ENCODE measurements around the gene TFPT.

The TFPT gene

DNA sequence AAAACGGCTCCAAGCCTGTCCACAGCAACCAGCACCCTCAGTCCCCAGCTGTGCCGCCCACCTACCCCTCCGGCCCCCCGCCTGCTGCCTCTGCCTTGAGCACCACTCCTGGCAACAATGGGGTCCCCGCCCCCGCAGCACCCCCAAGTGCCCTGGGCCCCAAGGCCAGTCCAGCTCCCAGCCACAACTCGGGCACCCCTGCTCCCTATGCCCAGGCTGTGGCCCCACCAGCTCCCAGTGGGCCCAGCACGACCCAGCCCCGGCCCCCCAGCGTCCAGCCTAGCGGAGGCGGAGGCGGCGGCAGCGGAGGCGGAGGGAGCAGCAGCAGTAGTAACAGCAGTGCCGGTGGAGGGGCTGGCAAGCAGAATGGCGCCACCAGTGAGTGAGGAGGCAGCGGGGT, 32.7 kb upstream of the TFPT start:
- no peak for DNase-seq

DNA sequence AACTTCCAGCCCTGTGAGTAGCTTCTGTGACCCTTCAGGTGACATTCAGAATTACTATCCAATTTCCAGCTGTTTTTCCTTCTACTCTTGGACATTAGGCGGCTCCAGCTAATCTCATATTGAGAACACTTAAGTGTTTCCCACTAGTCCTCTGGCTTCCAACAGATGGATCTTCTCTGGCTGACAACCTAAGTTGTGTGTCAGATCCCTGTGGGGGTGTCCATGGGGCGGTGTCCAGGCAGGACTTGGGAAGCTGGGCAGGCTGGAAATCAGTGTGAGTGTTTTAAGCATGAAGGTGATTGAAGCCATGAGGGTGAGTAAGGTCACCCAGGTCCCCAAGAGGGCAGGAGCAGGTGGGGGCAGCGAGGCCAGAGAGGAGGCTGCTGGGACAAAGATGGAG, 32.2 kb upstream of the TFPT start:
- no peak for DNase-seq

DNA sequence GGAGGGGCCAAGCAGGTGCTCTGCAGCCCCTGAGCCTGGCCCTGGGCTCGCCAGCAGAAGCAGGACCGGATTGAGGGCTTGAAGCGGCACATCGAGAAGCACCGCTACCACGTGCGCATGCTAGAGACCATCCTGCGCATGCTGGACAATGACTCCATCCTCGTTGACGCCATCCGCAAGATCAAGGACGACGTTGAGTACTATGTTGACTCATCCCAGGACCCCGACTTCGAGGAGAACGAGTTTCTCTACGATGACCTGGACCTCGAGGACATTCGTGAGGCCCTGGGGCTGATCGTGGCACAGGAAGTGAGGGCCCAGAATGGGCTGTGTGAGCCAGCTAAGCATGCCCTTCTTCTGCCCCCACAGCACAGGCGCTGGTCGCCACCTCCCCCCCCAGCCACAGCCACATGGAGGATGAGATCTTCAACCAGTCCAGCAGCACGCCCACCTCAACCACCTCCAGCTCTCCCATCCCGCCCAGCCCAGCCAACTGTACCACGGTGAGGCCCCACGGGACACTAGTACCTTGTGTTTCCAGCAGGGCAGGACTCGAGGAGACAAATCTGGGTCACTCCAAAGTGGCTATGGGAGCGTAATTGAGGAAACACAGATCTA, 30.2 kb upstream of the TFPT start:
- no peak for DNase-seq

GRCh38 chr19:54142166-54142780, 26.8 kb upstream of the TFPT start:
- DNase-seq: no peak

GRCh38 chr19:54141356-54141755, 25.9 kb upstream of the TFPT start:
- no peak for DNase-seq

DNA sequence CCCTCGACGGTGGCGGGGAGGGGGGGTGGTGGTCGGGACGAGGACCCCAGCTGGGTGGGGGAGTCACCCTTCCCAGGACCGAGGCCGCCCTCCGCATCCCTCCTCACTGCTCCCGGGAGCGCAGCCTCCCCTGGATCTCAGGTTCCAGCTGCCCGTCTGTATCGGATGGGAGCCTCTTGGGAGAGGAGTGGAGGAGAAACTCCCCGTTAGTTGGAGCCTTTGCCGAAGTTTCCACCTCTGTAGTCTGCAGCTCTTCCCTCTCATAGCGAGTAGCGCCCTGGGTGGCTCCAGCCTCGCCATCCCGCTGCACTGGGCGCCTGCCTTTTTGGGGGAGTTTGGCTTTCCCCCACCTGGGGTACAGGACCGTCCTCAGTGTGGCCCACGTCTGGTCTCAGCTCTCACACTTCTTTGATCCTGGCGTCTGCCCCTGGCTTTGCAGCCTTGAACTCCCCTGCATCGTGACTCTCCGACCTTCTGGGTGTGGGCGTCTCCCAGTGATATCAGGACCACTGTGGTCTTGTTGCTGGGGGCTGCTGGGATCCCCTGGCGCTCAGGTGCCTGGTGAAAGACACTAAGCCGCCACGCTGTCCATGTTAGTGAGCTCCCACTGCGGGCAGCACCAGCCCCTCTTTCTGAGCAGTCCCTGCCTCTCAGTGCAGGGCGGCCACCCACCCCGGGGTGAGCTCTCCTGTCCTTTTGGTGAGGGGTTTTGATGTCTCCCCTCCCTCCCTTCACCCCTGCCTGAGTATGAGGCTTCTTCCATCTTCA, 23.2 kb upstream of the TFPT start:
- no peak for DNase-seq

GRCh38 chr19:54137699-54138488, 22.4 kb upstream of the TFPT start, which contains the start of gene CNOT3:
Gene CNOT3, plus strand, starts transcription at chr19:54137762. Its CDS starts 5,217 bp downstream, at chr19:54142979.
- peak; percentile 11 to 33 for DNase-seq

- DNase-seq: peak; percentile 95 to 100
These were observed 21.6 kb upstream of the TFPT start for GRCh38 chr19:54136864-54137698.

DNA sequence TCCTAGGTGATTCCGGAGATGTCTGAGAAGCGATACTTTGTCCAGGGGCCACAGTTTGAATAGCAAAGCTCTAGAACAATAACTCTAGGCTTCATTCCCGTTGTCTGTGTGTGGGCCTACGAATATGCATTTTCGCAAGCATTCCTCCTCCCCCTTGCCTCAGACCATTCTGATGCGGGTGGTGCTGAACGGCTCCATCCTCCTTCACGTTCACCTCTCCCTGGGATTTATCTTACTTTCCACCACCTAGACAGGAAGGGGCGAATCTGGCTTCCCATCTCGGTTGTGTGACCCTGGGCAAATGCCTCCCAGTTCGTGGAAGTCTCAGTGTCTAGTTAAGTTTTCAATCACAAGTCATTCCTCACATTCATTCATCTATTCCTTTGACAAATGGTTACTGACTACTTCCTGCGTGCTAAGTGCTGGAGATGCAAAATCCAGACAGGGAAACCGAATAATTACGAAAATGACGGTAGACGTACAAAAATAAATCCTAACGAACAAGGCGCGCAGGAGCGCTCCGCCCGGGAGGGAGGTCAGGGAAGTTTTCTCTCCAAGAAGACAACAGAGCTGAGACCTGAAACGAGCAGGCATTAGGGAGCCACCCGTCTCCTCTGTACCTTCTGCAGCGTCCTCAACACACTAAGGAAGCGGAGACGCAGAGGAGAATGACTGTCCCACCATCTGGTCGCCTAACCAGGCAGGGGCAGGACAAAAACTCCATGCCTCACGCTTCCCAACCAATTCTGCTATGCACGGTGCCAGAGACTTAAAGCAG, 20.8 kb upstream of the TFPT start:
- no peak for DNase-seq

DNA sequence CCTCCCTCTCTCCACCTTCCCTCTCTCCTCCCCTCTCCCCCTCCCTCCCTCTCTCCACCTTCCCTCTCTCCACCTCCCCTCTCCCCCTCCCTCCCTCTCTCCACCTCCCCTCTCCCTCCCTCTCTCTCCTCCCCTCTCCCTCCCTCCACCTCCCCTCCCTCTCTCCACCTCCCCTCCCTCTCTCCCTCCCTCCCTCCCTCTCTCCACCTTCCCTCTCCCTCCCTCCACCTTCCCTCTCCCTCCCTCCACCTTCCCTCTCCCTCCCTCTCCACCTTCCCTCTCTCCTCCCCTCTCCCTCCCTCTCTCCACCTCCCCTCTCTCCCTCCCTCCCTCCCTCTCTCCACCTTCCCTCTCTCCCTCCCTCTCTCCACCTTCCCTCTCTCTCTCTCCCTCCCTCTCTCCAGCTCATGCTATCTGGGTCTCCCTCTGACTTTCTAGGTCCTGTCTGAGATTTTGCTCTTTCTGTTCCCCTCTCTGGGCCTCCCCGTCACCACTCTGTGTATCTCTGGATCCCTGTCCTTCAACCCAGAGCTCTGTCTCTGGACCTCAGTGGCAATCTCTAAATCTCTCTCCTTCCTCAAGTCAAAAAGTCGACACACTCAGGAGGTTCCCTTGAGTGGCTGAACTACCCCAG, 18.6 kb upstream of the TFPT start:
- DNase-seq: no peak

DNA sequence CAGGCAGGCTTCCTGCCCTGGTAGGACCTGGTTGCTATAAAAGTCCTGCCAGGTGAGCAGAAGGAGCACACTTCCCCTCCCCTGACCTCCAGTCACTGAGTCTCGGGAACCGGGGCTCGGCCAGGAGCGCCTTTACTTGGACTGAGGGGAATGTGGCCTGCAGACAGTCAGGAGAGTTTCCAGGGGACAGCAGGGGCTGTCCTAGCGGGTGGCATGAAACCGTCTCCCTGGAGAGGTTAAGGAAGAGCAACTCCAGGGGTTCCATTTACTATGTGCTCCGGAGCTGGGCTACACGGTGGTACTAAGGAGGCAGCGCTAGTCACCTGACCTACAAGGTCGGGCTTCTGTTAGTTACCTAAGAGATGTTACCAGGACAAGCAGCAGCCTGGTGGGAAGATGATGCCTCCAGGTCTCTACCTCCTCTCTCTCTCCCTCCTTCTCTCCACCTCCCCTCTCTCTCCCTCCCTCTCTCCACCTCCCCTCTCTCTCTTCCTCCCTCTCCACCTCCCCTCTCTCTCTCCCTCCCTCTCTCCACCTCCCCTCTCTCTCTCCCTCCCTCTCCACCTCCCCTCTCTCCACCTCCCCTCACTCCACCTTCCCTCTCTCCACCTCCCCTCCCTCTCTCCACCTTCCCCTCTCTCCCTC, 18.0 kb upstream of the TFPT start:
- no peak for DNase-seq

GRCh38 chr19:54129617-54129996, 14.2 kb upstream of the TFPT start:
- DNase-seq: no peak

GRCh38 chr19:54128796-54129616, 13.5 kb upstream of the TFPT start:
- DNase-seq: no peak

DNA sequence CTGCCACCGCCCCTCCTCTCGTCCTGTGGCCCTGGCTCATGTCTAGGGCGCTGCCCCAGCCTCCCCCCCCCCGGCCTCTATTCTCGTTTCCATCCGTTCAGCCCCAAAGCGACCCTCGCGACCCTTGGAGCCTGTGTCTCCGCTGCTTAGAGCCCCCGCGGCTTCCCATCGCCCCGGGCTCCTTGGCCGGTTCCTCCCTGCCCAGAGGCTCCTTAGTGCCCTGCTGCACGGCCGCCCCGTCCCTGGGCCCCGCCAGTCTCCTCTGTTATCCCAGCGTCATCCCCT, 12.9 kb upstream of the TFPT start:
- no peak for DNase-seq

DNA sequence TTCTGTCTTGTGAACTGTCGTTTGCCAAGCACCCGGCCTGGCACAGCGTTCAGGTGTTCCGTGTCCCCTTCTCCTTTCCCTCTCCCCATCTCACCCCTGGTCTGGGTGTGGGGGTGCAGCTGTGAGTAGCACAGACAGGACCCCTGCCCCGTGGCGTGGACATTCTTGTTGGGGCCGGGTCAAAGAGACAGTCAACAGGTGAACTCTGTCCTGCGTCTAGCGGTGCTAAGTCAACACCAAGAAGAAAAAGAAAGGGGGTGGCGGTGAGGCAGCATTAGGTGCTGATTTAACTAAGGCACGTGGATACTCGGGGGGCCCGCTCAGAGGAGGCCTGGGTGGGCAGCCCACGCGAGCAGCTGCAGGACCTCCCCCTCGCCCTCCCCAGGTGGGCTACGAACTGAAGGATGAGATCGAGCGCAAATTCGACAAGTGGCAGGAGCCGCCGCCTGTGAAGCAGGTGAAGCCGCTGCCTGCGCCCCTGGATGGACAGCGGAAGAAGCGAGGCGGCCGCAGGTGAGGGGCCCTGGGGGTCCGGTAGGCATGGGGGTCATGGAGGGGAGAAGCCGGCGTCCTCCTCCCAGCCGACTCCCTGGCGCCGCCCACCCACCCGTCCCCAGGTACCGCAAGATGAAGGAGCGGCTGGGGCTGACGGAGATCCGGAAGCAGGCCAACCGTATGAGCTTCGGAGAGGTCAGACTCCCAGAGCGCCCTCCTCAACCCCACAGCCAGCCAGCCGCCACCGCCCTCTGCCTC, 12.4 kb upstream of the TFPT start:
- no peak for DNase-seq

- DNase-seq: no peak
These were observed 10.3 kb upstream of the TFPT start for GRCh38 chr19:54125713-54126112.

GRCh38 chr19:54124393-54124792, 8.9 kb upstream of the TFPT start:
- DNase-seq: no peak

GRCh38 chr19:54123682-54124081, 8.2 kb upstream of the TFPT start:
- DNase-seq: no peak

- no peak for DNase-seq
These were observed 5.8 kb upstream of the TFPT start for GRCh38 chr19:54121259-54121658.
